HG03066 (cell line): ENCODE data around the gene EMC8.

Experiments
- ATAC-seq: cut with Tn5 transposase; IDR thresholded peaks from one replicate; pipeline ENCODE4 v1.9.1; 2021; ENCODE audit warnings: low read depth; ENCODE audit not compliant: unreplicated experiment

EMC8 gene

GRCh38 chr16:85761861-85762260 lies 37.5 kb downstream of the EMC8 start:
- no peak for ATAC-seq

GRCh38 chr16:85759631-85760419 lies 39.5 kb downstream of the EMC8 start:
- no peak for ATAC-seq

- ATAC-seq = no peak
Observed at GRCh38 chr16:85759136-85759535, 40.2 kb downstream of the EMC8 start.

- ATAC-seq = no peak
Observed at GRCh38 chr16:85757341-85757822, 42.0 kb downstream of the EMC8 start.

GRCh38 chr16:85755929-85756768 lies 43.2 kb downstream of the EMC8 start:
- ATAC-seq = peak; percentile 58

- no peak for ATAC-seq
Observed at GRCh38 chr16:85754413-85754812, 44.9 kb downstream of the EMC8 start.

- ATAC-seq = no peak
Observed at GRCh38 chr16:85753976-85754375, 45.4 kb downstream of the EMC8 start.

GRCh38 chr16:85753559-85753958 lies 45.8 kb downstream of the EMC8 start:
- ATAC-seq = no peak

- ATAC-seq = no peak
Observed at GRCh38 chr16:85752511-85753420, 46.6 kb downstream of the EMC8 start.

GRCh38 chr16:85751698-85752501 lies 47.4 kb downstream of the EMC8 start:
- ATAC-seq = no peak

GRCh38 chr16:85750827-85751697 lies 48.3 kb downstream of the EMC8 start, which contains the start of gene C16orf74:
Gene C16orf74, minus strand, starts transcription at chr16:85751096. Its CDS starts 15,879 bp downstream, at chr16:85735217.
- ATAC-seq = peak; percentile 48

- no peak for ATAC-seq
Observed at GRCh38 chr16:85750146-85750826, 49.1 kb downstream of the EMC8 start.

GRCh38 chr16:85749771-85750145 lies 49.6 kb downstream of the EMC8 start:
- no peak for ATAC-seq

GRCh38 chr16:85746460-85747215 lies 52.7 kb downstream of the EMC8 start:
- ATAC-seq = peak; percentile 61

- ATAC-seq = no peak
Observed at GRCh38 chr16:85738923-85739715, 60.2 kb downstream of the EMC8 start.

- ATAC-seq = no peak
Observed at GRCh38 chr16:85736921-85737320, 62.4 kb downstream of the EMC8 start.

GRCh38 chr16:85735946-85736345 lies 63.4 kb downstream of the EMC8 start:
- ATAC-seq = no peak
